ENCODE data around the gene GCNT2.
"Not testable (repeated sequence)": the region's sequence is repeated elsewhere in the genome, so short reads cannot be mapped to it uniquely, and the experiment has no call there.

The GCNT2 gene

GRCh38 chr6:10603219-10603618 is 82.1 kb downstream of the GCNT2 start:
- DNase-seq (ENCODE audit: low read depth in 2 of 3, low spot score in 1 of 3): no peak

- DNase-seq (ENCODE audit: low read depth in 2 of 3, low spot score in 1 of 3): no peak
Measured at GRCh38 chr6:10609038-10609437, 87.9 kb downstream of the GCNT2 start.

- no peak for DNase-seq (ENCODE audit: low read depth in 2 of 3, low spot score in 1 of 3)
Measured at GRCh38 chr6:10610289-10610688, 89.1 kb downstream of the GCNT2 start.

GRCh38 chr6:10612161-10612560 is 91.0 kb downstream of the GCNT2 start:
- no peak for DNase-seq (ENCODE audit: low read depth in 2 of 3, low spot score in 1 of 3)

- no peak for DNase-seq (ENCODE audit: low read depth in 2 of 3, low spot score in 1 of 3)
Measured at GRCh38 chr6:10613077-10613476, 91.9 kb downstream of the GCNT2 start.

- no peak for DNase-seq (ENCODE audit: low read depth in 2 of 3, low spot score in 1 of 3)
Measured at GRCh38 chr6:10613723-10614122, 92.6 kb downstream of the GCNT2 start.

GRCh38 chr6:10615675-10616074 is 94.5 kb downstream of the GCNT2 start:
- DNase-seq (ENCODE audit: low read depth in 2 of 3, low spot score in 1 of 3): no peak

GRCh38 chr6:10616266-10616665 is 95.1 kb downstream of the GCNT2 start:
- not testable (repeated sequence) for DNase-seq (ENCODE audit: low read depth in 2 of 3, low spot score in 1 of 3)

- no peak for DNase-seq (ENCODE audit: low read depth in 2 of 3, low spot score in 1 of 3)
Measured at GRCh38 chr6:10617008-10617696, 96.0 kb downstream of the GCNT2 start.

GRCh38 chr6:10618409-10618808 is 97.3 kb downstream of the GCNT2 start:
- DNase-seq (ENCODE audit: low read depth in 2 of 3, low spot score in 1 of 3): no peak

GRCh38 chr6:10621213-10621612 is 100.1 kb downstream of the GCNT2 start:
- no peak for DNase-seq (ENCODE audit: low read depth in 2 of 3, low spot score in 1 of 3)

GRCh38 chr6:10621847-10622246 is 100.7 kb downstream of the GCNT2 start:
- DNase-seq (ENCODE audit: low read depth in 2 of 3, low spot score in 1 of 3): no peak

GRCh38 chr6:10624836-10625235 is 103.7 kb downstream of the GCNT2 start:
- no peak for DNase-seq (ENCODE audit: low read depth in 2 of 3, low spot score in 1 of 3)

- no peak for DNase-seq (ENCODE audit: low read depth in 2 of 3, low spot score in 1 of 3)
Measured at GRCh38 chr6:10626154-10626741, 105.1 kb downstream of the GCNT2 start.

- DNase-seq (ENCODE audit: low read depth in 2 of 3, low spot score in 1 of 3): no peak
Measured at GRCh38 chr6:10627800-10628199, 106.6 kb downstream of the GCNT2 start.

- DNase-seq (ENCODE audit: low read depth in 2 of 3, low spot score in 1 of 3): no peak
Measured at GRCh38 chr6:10630178-10630577, 109.0 kb downstream of the GCNT2 start.

- no peak for DNase-seq (ENCODE audit: low read depth in 2 of 3, low spot score in 1 of 3)
Measured at GRCh38 chr6:10633216-10633615, 112.1 kb downstream of the GCNT2 start.

- no peak for DNase-seq (ENCODE audit: low read depth in 2 of 3, low spot score in 1 of 3)
Measured at GRCh38 chr6:10640412-10640811, 119.3 kb downstream of the GCNT2 start.

GRCh38 chr6:10641528-10641927 is 120.4 kb downstream of the GCNT2 start:
- DNase-seq (ENCODE audit: low read depth in 2 of 3, low spot score in 1 of 3): no peak

- DNase-seq (ENCODE audit: low read depth in 2 of 3, low spot score in 1 of 3): no peak
Measured at GRCh38 chr6:10643201-10643651, 122.1 kb downstream of the GCNT2 start.

- no peak for DNase-seq (ENCODE audit: low read depth in 2 of 3, low spot score in 1 of 3)
Measured at GRCh38 chr6:10644225-10644624, 123.1 kb downstream of the GCNT2 start.

- DNase-seq (ENCODE audit: low read depth in 2 of 3, low spot score in 1 of 3): peak in 2 of 3 donors; percentile 13 to 17
Measured at GRCh38 chr6:10655508-10656055, 134.4 kb downstream of the GCNT2 start.
